Measurements from ENCODE around the gene LRRK1.

LRRK1 gene

GRCh38 chr15:100948430-100948762 lies 29.2 kb downstream of the LRRK1 start:
- TF ChIP-seq CTCF (IDR thresholded peaks at IDR 0.05; ENCODE audit: insufficient read depth, low read length, missing control alignments) = no peak
- CTCF ChIA-PET = interaction anchor here (1.0 to 2.5 kb wide), 2 partner anchors 10 to 60 kb away, joined by 3 to 10 read pairs; no protein-coding TSS in a partner anchor
- H3K4me3 ChIP-seq (ENCODE audit: low read depth, low read length) = no peak overlapping the region
- POLR2A ChIA-PET = no interaction called here
- DNase-seq (ENCODE audit: low read depth, low spot score) = no peak

- ChIA-PET POLR2A (no interaction called here), CTCF (interaction anchor here (1.2 to 1.3 kb wide), 2 partner anchors 20 to 58 kb away, joined by 3 read pairs; no protein-coding TSS in a partner anchor)
- no peak overlapping the region for H3K4me3 ChIP-seq (ENCODE audit: low read depth, low read length)
- TF ChIP-seq CTCF (IDR thresholded peaks at IDR 0.05; ENCODE audit: insufficient read depth, low read length, missing control alignments) = no peak
- no peak for DNase-seq (ENCODE audit: low read depth, low spot score)
Measured at GRCh38 chr15:100949691-100950090, 30.5 kb downstream of the LRRK1 start.

DNA sequence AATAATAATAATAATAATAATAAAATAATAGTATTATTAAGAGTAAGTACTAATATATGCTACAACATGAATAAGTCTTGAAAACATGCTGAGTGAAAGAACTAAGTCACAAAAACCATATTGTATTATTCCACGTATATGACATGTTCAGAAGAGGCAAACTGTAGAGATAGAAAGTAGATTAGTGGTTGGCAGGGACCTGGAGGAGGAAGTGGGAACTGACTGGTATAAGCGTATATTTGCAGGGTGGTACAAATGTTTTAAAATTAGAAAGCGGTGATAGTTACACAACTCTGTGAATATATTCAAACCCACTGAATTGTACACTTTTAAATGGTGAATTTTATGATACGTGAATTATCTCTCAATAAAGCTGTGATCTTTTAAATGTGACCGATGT lies 32.8 kb downstream of the LRRK1 start:
- TF ChIP-seq CTCF (IDR thresholded peaks at IDR 0.05; ENCODE audit: insufficient read depth, low read length, missing control alignments) = no peak
- ChIA-PET CTCF (interaction anchor here (1.6 kb wide), 1 partner anchor 34 kb away, joined by 6 read pairs; the partner anchor contains the start of gene LRRK1), POLR2A (no interaction called here)
- no peak for DNase-seq (ENCODE audit: low read depth, low spot score)
- no peak overlapping the region for H3K4me3 ChIP-seq (ENCODE audit: low read depth, low read length)

- CTCF ChIA-PET = interaction anchor here (1.6 kb wide), 1 partner anchor 34 kb away, joined by 6 read pairs; the partner anchor contains the start of gene LRRK1
- DNase-seq (ENCODE audit: low read depth, low spot score) = no peak
- POLR2A ChIA-PET = no interaction called here
- no peak overlapping the region for H3K4me3 ChIP-seq (ENCODE audit: low read depth, low read length)
- no peak for TF ChIP-seq CTCF (IDR thresholded peaks at IDR 0.05; ENCODE audit: insufficient read depth, low read length, missing control alignments)
Measured at GRCh38 chr15:100952566-100952965, 33.4 kb downstream of the LRRK1 start.

DNA sequence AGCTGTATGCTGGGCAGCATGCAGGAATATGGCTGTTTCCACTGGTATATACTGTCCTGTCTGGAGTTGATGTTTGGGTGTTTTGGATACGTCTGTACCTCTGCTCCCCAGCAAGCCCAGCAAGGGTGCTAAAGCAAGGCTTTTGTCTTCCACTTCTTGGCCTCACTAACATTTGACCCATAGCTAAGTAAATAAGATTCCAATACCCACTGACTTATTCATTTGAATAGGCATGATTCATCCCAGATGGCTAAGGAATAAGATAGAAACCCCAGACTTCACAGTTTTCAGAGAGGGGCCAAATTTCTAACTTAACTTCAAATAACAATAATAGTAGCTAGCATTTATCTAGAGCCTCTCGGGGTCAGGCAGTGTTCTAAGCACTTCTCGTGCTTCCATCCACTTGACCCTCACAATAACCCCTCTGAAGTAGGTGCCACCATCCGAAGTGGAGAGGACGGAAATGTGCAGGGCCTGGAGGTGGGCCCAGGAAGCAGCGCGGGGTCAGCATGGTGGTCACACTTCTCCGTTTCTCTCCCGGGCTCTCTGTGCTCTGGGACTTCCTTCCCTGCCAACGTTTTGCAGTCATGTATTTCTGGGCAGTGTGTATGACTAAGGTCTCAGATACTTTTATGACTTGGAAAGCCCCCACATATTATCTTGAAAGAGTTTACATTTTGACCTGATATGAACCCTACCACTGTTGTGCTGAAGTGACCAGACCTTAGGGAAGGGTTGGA lies 39.3 kb downstream of the LRRK1 start:
- ChIA-PET POLR2A (interaction anchor here (1.0 kb wide), 1 partner anchor 16 kb away, joined by 3 read pairs; no protein-coding TSS in a partner anchor), CTCF (interaction anchor here (1.0 to 2.5 kb wide), 3 partner anchors 11 to 49 kb away, joined by 3 to 13 read pairs (median 3); no protein-coding TSS in a partner anchor)
- no peak overlapping the region for H3K4me3 ChIP-seq (ENCODE audit: low read depth, low read length)
- no peak for TF ChIP-seq CTCF (IDR thresholded peaks at IDR 0.05; ENCODE audit: insufficient read depth, low read length, missing control alignments)
- DNase-seq (ENCODE audit: low read depth, low spot score) = no peak

All from AG04449 (cell line).